Measurements from ENCODE around the gene CAMTA1.

Gene CAMTA1

DNA sequence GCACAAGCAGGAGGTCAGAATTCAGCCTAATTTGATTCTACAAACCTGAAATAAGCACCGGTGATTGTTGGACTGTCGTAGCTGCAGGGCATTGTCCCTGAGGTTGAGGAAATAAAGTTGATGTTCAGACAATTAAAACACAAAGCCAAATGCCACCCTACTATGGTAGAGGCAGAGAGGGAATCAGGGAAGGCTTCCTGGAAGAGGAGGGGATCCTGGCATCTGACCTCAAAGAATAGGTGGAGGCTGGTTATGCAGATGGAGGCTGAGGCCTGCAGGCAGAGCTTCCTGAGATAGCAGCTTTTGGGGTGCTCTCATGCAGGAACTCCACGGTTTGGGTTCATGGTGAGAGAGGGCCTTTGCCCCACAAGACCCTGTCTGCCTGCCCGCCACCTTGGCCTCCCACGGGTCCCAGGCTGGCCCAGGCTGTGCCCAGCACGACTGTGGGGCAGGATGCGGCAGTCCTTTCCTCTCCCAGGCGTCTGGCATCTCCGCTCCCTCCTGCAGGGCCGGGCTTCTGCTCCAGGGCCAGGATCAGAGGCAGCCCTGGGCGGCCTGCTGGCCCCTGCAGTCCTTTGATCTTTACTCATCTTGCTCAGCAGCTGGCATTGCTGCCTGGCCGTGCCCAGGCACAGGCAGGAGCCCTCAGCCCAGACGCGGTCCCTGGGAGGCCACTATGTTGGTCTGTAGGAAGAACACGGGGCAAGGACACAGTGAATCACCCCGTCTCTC is 851.7 kb downstream of the CAMTA1 start:
- no peak overlapping the region for H3K4me3 ChIP-seq (ENCODE audit: insufficient read depth, low read depth, low read length)
- H3K9me3 ChIP-seq (ENCODE audit: control insufficient read depth, low read length) = no peaks in the 10 kb centered on the region
- H3K4me1 ChIP-seq (ENCODE audit: control insufficient read depth, insufficient read depth, low read length) = peaks cover 9% of the 10 kb centered on the region
- WGBS, 2 experiments = 87 to 89% methylated on average over 16 of the region's 16 CpGs
- no peaks in the 10 kb centered on the region for H3K27me3 ChIP-seq (ENCODE audit: control insufficient read depth, insufficient read depth, low read length, poor library complexity, severe bottlenecking)
- no peak overlapping the region for H3K27ac ChIP-seq (ENCODE audit: insufficient read depth, low read depth, low read length, poor library complexity, severe bottlenecking)
- H3K36me3 ChIP-seq (ENCODE audit: control insufficient read depth, insufficient read depth, low read length) = no peaks in the 10 kb centered on the region

GRCh38 chr1:7638078-7638477 is 852.8 kb downstream of the CAMTA1 start:
- Histone ChIP-seq H3K4me3 (ENCODE audit: insufficient read depth, low read depth, low read length) (no peak overlapping the region), H3K27me3 (ENCODE audit: control insufficient read depth, insufficient read depth, low read length, poor library complexity, severe bottlenecking) (no peaks in the 10 kb centered on the region), H3K4me1 (ENCODE audit: control insufficient read depth, insufficient read depth, low read length) (peaks cover 20% of the 10 kb centered on the region), H3K27ac (ENCODE audit: insufficient read depth, low read depth, low read length, poor library complexity, severe bottlenecking) (no peak overlapping the region), H3K9me3 (ENCODE audit: control insufficient read depth, low read length) (no peaks in the 10 kb centered on the region), H3K36me3 (ENCODE audit: control insufficient read depth, insufficient read depth, low read length) (no peaks in the 10 kb centered on the region)
- 63 to 67% methylated on average over 8 of the region's 8 CpGs for WGBS, 2 experiments

- Histone ChIP-seq H3K36me3 (ENCODE audit: control insufficient read depth, insufficient read depth, low read length) (no peaks in the 10 kb centered on the region), H3K9me3 (ENCODE audit: control insufficient read depth, low read length) (no peaks in the 10 kb centered on the region), H3K4me3 (ENCODE audit: insufficient read depth, low read depth, low read length) (no peak overlapping the region), H3K27ac (ENCODE audit: insufficient read depth, low read depth, low read length, poor library complexity, severe bottlenecking) (no peak overlapping the region), H3K4me1 (ENCODE audit: control insufficient read depth, insufficient read depth, low read length) (peaks cover 23% of the 10 kb centered on the region), H3K27me3 (ENCODE audit: control insufficient read depth, insufficient read depth, low read length, poor library complexity, severe bottlenecking) (no peaks in the 10 kb centered on the region)
- WGBS, 2 experiments = 95 to 96% methylated on average over 12 to 13 of the region's 13 CpGs
Measured at GRCh38 chr1:7639435-7640131, 854.3 kb downstream of the CAMTA1 start.

DNA sequence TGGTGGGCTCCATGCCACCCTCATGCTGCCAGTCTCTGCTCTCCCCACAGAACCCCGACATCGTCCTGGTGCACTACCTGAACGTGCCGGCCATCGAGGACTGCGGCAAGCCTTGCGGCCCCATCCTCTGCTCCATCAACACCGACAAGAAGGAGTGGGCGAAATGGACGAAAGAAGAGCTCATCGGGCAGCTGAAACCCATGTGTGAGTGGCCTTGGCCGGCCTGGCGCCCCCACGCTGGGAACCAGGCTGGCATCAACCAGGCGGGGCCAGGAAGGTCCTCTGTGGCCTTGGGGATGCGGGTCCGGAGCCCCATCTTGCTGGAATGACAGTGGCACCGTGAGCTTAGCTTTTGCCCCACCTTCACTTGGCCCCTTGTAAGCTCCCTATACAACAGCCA is 855.1 kb downstream of the CAMTA1 start:
- Histone ChIP-seq H3K27me3 (ENCODE audit: control insufficient read depth, insufficient read depth, low read length, poor library complexity, severe bottlenecking) (no peaks in the 10 kb centered on the region), H3K9me3 (ENCODE audit: control insufficient read depth, low read length) (no peaks in the 10 kb centered on the region), H3K4me1 (ENCODE audit: control insufficient read depth, insufficient read depth, low read length) (peaks cover 23% of the 10 kb centered on the region), H3K36me3 (ENCODE audit: control insufficient read depth, insufficient read depth, low read length) (no peaks in the 10 kb centered on the region), H3K27ac (ENCODE audit: insufficient read depth, low read depth, low read length, poor library complexity, severe bottlenecking) (no peak overlapping the region), H3K4me3 (ENCODE audit: insufficient read depth, low read depth, low read length) (no peak overlapping the region)
- 96 to 97% methylated on average over 18 of the region's 18 CpGs for WGBS, 2 experiments

- peaks cover 23% of the 10 kb centered on the region for H3K4me1 ChIP-seq (ENCODE audit: control insufficient read depth, insufficient read depth, low read length)
- H3K9me3 ChIP-seq (ENCODE audit: control insufficient read depth, low read length) = no peaks in the 10 kb centered on the region
- H3K27me3 ChIP-seq (ENCODE audit: control insufficient read depth, insufficient read depth, low read length, poor library complexity, severe bottlenecking) = no peaks in the 10 kb centered on the region
- WGBS, 2 experiments = 81 to 82% methylated on average over 18 of the region's 18 CpGs
- H3K36me3 ChIP-seq (ENCODE audit: control insufficient read depth, insufficient read depth, low read length) = no peaks in the 10 kb centered on the region
- H3K27ac ChIP-seq (ENCODE audit: insufficient read depth, low read depth, low read length, poor library complexity, severe bottlenecking) = no peak overlapping the region
- H3K4me3 ChIP-seq (ENCODE audit: insufficient read depth, low read depth, low read length) = no peak overlapping the region
Measured at GRCh38 chr1:7640920-7641585, 855.8 kb downstream of the CAMTA1 start.

DNA sequence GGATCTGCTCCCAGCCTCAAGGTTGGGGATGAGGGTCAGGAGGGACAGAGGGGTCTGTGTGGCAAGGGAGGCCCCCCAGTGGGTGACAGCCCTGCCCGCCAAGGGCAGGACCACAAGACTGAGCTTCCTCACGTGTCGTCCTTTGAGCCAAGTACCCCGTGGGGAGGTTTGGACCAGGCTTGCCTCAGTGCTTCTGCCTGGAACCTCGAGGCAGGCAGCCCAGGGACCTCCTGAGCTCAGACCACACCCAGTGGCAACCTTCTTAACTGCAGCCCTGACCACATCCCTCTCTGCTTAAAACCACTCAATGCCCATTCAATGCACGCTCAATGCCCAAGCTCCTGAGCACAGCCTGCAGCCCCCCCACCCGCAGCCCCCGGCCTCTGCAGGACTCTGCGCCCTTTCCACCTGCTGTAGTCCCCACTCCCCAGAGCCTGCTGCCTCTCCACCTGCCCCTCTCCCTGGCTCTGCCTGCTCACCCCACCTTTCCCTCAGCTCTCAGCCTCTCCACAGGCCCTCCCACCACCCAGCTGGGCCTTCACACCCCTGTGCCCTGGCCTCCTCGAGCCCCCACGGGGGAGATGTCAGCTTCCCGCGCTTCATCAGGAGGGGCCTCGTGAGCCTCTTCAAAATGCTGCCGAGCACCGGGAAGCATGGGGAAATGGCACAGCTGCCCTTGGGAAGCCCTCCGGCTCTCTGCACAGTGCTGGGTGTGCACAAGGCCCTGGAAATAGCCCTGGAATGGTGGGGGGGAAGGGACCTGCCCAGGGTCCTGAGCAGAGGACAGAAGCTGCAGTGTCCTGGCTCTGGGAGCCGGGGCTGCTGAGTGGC is 856.5 kb downstream of the CAMTA1 start:
- H3K4me3 ChIP-seq (ENCODE audit: insufficient read depth, low read depth, low read length) = no peak overlapping the region
- no peaks in the 10 kb centered on the region for H3K9me3 ChIP-seq (ENCODE audit: control insufficient read depth, low read length)
- peaks cover 23% of the 10 kb centered on the region for H3K4me1 ChIP-seq (ENCODE audit: control insufficient read depth, insufficient read depth, low read length)
- no peak overlapping the region for H3K27ac ChIP-seq (ENCODE audit: insufficient read depth, low read depth, low read length, poor library complexity, severe bottlenecking)
- H3K36me3 ChIP-seq (ENCODE audit: control insufficient read depth, insufficient read depth, low read length) = no peaks in the 10 kb centered on the region
- H3K27me3 ChIP-seq (ENCODE audit: control insufficient read depth, insufficient read depth, low read length, poor library complexity, severe bottlenecking) = no peaks in the 10 kb centered on the region
- whole genome bisulfite sequencing, 2 experiments = 80 to 85% methylated on average over 18 of the region's 18 CpGs

GRCh38 chr1:7642418-7642704 is 857.1 kb downstream of the CAMTA1 start:
- Histone ChIP-seq H3K27ac (ENCODE audit: insufficient read depth, low read depth, low read length, poor library complexity, severe bottlenecking) (no peak overlapping the region), H3K4me3 (ENCODE audit: insufficient read depth, low read depth, low read length) (no peak overlapping the region), H3K9me3 (ENCODE audit: control insufficient read depth, low read length) (no peaks in the 10 kb centered on the region), H3K27me3 (ENCODE audit: control insufficient read depth, insufficient read depth, low read length, poor library complexity, severe bottlenecking) (no peaks in the 10 kb centered on the region), H3K36me3 (ENCODE audit: control insufficient read depth, insufficient read depth, low read length) (no peaks in the 10 kb centered on the region), H3K4me1 (ENCODE audit: control insufficient read depth, insufficient read depth, low read length) (peaks cover 23% of the 10 kb centered on the region)
- 93 to 95% methylated on average over 9 of the region's 9 CpGs for WGBS, 2 experiments

GRCh38 chr1:7642781-7643529 is 857.7 kb downstream of the CAMTA1 start:
- Histone ChIP-seq H3K4me3 (ENCODE audit: insufficient read depth, low read depth, low read length) (no peak overlapping the region), H3K36me3 (ENCODE audit: control insufficient read depth, insufficient read depth, low read length) (no peaks in the 10 kb centered on the region), H3K27ac (ENCODE audit: insufficient read depth, low read depth, low read length, poor library complexity, severe bottlenecking) (no peak overlapping the region), H3K27me3 (ENCODE audit: control insufficient read depth, insufficient read depth, low read length, poor library complexity, severe bottlenecking) (no peaks in the 10 kb centered on the region), H3K4me1 (ENCODE audit: control insufficient read depth, insufficient read depth, low read length) (peaks cover 23% of the 10 kb centered on the region), H3K9me3 (ENCODE audit: control insufficient read depth, low read length) (no peaks in the 10 kb centered on the region)
- 84 to 85% methylated on average over 3 of the region's 3 CpGs for WGBS, 2 experiments

DNA sequence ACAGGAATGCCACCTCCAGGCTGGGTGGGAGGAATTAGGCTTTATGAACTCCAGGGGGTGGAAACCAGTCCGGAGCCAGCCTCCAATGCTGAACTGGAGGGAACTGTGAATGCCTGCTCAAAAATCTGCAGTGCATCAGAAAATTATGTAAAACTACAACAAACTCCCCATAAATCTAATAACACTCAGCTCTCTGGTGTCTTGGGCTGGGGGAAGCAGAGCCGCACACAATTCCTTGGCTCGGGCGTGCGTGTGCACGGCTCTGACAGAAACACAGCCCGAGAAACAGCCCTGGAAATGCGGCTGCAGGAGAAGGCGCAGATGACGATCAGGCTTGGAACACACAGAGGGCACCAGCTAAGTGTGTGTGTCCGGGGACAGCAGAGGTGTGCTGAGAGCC is 858.3 kb downstream of the CAMTA1 start:
- 91 to 94% methylated on average over 11 of the region's 11 CpGs for WGBS, 2 experiments
- H3K27ac ChIP-seq (ENCODE audit: insufficient read depth, low read depth, low read length, poor library complexity, severe bottlenecking) = no peak overlapping the region
- no peaks in the 10 kb centered on the region for H3K36me3 ChIP-seq (ENCODE audit: control insufficient read depth, insufficient read depth, low read length)
- H3K27me3 ChIP-seq (ENCODE audit: control insufficient read depth, insufficient read depth, low read length, poor library complexity, severe bottlenecking) = no peaks in the 10 kb centered on the region
- H3K4me1 ChIP-seq (ENCODE audit: control insufficient read depth, insufficient read depth, low read length) = peaks cover 23% of the 10 kb centered on the region
- H3K9me3 ChIP-seq (ENCODE audit: control insufficient read depth, low read length) = no peaks in the 10 kb centered on the region
- no peak overlapping the region for H3K4me3 ChIP-seq (ENCODE audit: insufficient read depth, low read depth, low read length)
